D721Med (cell line): Measurements from ENCODE around the gene SIGLEC12.

Experiments
- DNase-seq: peaks from one replicate; pipeline ENCODE4 v3.0.0; 2011; ENCODE audit warnings: low spot score; ENCODE audit not compliant: insufficient read length
- FAIRE-seq: peaks from 2 replicates; lab custom pipeline; 2011; peaks lifted over from hg19 to GRCh38; lab: Jason Lieb, UNC
- CTCF ChIP-seq: IDR thresholded peaks from 2 replicates; pipeline ENCODE4 v1.5.1; 2012; ENCODE audit warnings: mild to moderate bottlenecking, control low read depth; ENCODE audit not compliant: insufficient read depth; ENCODE audit errors: missing control alignments

SIGLEC12 gene

GRCh38 chr19:51480590-51480989, 21.0 kb downstream of the SIGLEC12 start:
- no peak for TF ChIP-seq CTCF
- FAIRE-seq (no peak), DNase-seq (no peak)

DNA sequence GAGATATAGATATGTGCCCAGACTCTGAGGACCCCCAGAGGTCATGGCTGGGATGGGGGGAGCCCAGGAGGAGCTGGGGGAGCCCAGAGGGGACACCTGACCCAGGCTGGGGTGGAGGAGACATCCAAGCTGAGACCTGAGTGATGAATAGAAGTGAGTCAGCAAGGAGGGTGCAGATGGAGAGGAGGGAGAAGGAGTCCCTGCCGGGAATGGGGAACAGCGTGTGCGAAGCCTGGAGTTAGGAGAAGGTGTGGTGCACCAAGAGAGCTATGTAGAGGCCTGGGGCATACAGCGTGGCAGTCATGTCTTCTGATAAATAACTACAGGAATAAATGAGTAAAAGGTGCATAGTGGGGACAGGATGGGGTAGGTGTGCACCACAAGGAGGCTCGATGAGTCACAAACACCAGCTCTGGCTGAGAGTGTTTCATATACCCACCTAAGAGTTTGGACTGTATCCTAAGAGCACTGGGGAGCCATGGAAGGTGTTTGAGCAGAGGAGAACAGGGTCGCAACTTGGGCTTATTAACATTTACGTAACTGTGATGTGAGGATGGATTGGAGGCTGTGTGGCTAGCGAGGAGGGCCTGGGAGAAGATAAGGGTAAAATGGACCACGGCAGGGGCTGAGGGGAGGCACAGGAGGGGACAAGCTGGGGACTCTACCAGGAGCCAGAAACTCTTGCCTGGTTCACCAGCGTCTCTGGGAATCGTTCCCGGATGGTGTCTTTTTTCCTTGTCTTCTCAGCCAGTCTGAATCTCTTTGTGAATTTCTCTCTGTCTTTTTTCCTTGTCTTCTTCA, 21.9 kb downstream of the SIGLEC12 start:
- TF ChIP-seq CTCF = no peak
- DNase-seq = no peak
- FAIRE-seq = no peak

DNA sequence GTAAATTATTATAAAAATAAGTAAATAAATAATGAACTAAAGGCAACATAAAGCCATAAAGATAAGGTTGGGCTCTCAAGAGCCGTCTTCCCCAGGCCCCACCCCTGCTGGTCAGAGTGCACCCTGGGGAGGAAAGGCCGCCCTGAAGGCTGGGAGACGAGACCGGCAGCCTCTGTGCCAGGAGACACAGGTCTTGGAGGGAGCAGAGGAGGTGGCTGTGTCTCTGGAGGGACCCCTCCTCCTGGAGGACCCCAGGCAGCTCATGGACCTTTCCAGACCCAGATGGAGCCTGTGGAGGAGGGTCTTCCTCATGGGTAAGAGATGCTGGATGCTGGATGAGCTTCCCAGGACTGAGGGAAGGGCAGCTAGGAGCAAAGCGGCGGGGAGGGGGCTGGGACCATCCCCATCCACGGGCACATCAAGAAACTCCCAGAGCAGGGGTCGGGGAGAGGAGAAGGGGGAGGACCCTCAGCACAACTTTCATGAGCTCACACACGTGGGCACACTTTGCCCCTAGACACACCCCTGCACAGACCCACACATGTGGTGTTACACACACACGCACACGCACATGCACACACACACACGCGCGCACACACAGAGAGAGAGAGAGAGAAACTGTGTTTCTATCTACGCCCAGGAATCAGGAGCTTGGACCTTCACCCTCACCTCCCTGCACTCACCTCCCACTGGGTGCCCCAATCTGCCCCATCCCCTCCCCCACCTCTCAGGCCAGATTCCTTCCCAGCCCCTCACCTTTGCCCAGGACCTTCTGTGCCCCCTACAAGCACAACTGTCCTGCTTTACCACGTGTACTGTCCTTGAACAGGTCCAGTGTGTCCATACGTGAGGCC, 23.0 kb downstream of the SIGLEC12 start, which contains the start of gene CEACAM18:
Gene CEACAM18 (plus strand): TSS at position 159 of the 854 bp plus-strand sequence.
- TF ChIP-seq CTCF = no peak
- FAIRE-seq (no peak), DNase-seq (no peak)

GRCh38 chr19:51477344-51477743, 24.3 kb downstream of the SIGLEC12 start:
- TF ChIP-seq CTCF = no peak
- FAIRE-seq (no peak), DNase-seq (no peak)

DNA sequence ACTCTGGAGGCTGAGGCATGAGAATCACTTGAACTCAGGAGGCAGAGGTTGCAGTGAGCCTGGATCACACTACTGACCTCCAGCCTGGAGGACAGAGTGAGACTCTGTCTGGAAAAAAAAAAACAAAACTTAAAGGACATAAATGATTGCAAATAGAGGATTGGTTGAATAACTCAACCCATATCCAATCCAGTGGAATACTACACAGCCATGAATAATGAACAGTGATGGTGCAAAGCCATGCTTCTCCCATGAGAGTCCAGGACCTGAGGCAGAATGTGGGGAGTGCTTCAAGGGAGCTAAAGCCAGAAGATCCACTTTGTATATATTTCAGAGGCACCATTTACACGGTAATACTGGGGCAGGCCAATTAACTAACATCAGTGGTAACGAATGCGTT, 25.4 kb downstream of the SIGLEC12 start:
- no peak for TF ChIP-seq CTCF

DNA sequence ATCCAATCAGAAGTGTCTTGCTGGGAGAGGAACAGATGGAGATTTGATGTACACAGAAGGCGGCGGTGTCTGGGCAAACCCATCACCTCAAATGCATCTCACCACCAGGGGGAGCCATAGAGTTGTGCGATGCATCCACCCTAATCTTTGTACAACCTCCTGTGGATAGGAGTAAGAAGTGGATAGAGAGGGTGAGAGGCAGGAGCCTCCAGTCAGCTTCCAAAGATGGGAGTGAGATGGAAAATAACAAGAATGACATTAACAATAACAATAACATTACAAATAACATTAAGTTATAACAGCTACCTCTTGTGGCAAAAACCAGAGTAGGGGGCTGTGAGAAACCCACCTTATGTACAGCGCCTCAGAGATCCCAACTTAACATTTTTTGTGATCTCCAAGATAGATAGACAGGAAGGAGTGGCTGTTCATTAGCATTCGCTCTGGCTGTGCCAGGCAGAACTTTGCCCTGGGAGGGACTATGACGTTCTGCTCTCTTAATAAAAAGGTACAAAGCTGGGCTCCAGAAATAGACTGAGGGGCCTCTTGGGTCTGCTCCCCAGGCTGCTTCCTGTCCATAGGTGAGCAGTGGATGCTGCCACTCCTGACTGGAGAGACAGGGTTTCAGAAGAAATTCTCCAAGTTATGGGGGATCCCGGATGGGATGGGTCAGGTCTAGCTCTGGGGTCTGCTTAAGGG, 28.4 kb downstream of the SIGLEC12 start:
- DNase-seq (no peak), FAIRE-seq (no peak)
- peak; percentile 83 for TF ChIP-seq CTCF

More for the DNA sequence above, 25.4 kb downstream of the SIGLEC12 start:
- DNase-seq (no peak), FAIRE-seq (no peak)
